Measurements from ENCODE around the gene COL20A1. TPM values are rescaled to one million over a fixed set of nuclear protein-coding genes. Genes with fewer than 3 reads are reported as not detected.
A peak's percentile ranks its signal among the peaks of the same experiment; 100 is the strongest.

The COL20A1 gene
- total and polyA plus RNA-seq, 2 donors from 2014 or later = 0.58 TPM; not detected in 1

- H3K27ac ChIP-seq (ENCODE audit: low read depth in 2 of 2, low read length in 2 of 2) = no peak overlapping the region
- FAIRE-seq (no peak), DNase-seq (peak in 1 of 5 donors; percentile 57)
- no peak for TF ChIP-seq CTCF (IDR thresholded peaks at IDR 0.05; ENCODE audit: borderline replicate concordance, extremely low read depth, insufficient read depth)
- no peaks in the 10 kb centered on the region for H3K36me3 ChIP-seq (ENCODE audit: control insufficient read depth in 2 of 3, insufficient read depth in 3 of 3, low read length in 3 of 3)
- intact Hi-C loops (cut with DNase I) = no loop called here
- no peaks in the 10 kb centered on the region for H3K9me3 ChIP-seq (ENCODE audit: control insufficient read depth in 2 of 3, insufficient read depth in 1 of 3, low read length in 3 of 3)
- H3K4me1 ChIP-seq (ENCODE audit: control insufficient read depth in 2 of 3, insufficient read depth in 2 of 3, low read depth in 1 of 3, low read length in 3 of 3) = peaks cover 0 to 2% (median 0%) of the 10 kb centered on the region in 3 donors
- H3K27me3 ChIP-seq (ENCODE audit: control insufficient read depth, insufficient read depth, low read length) = no peaks in the 10 kb centered on the region
- H3K4me3 ChIP-seq (ENCODE audit: low read length in 3 of 3) = no peak overlapping the region
- H3K9ac ChIP-seq (ENCODE audit: low read length in 3 of 3) = no peak overlapping the region
These were observed 70.3 kb downstream of the COL20A1 start for GRCh38 chr20:63363013-63363957.

- Histone ChIP-seq H3K36me3 (ENCODE audit: control insufficient read depth in 2 of 3, insufficient read depth in 3 of 3, low read length in 3 of 3) (no peaks in the 10 kb centered on the region), H3K4me3 (ENCODE audit: low read length in 3 of 3) (no peak overlapping the region), H3K9ac (ENCODE audit: low read length in 3 of 3) (no peak overlapping the region), H3K27ac (ENCODE audit: low read depth in 2 of 2, low read length in 2 of 2) (peak overlapping the region in 1 of 2 donors; percentile 32), H3K27me3 (ENCODE audit: control insufficient read depth, insufficient read depth, low read length) (no peaks in the 10 kb centered on the region), H3K4me1 (ENCODE audit: control insufficient read depth in 2 of 3, insufficient read depth in 2 of 3, low read depth in 1 of 3, low read length in 3 of 3) (peaks cover 0 to 2% (median 0%) of the 10 kb centered on the region in 3 donors), H3K9me3 (ENCODE audit: control insufficient read depth in 2 of 3, insufficient read depth in 1 of 3, low read length in 3 of 3) (no peaks in the 10 kb centered on the region)
- DNase-seq = peak in 1 of 5 donors; percentile 60
- no peak for FAIRE-seq
- TF ChIP-seq CTCF (IDR thresholded peaks at IDR 0.05; ENCODE audit: borderline replicate concordance, extremely low read depth, insufficient read depth) = no peak
- intact Hi-C loops (cut with DNase I) = no loop called here
These were observed 71.1 kb downstream of the COL20A1 start for GRCh38 chr20:63363981-63364561.

- no peak for TF ChIP-seq CTCF (IDR thresholded peaks at IDR 0.05; ENCODE audit: borderline replicate concordance, extremely low read depth, insufficient read depth)
- intact Hi-C loops (cut with DNase I) = no loop called here
- FAIRE-seq = no peak
These were observed 72.0 kb downstream of the COL20A1 start for GRCh38 chr20:63364801-63365585.

More at GRCh38 chr20:63364801-63365585, 72.0 kb downstream of the COL20A1 start:
- Histone ChIP-seq H3K9me3 (ENCODE audit: control insufficient read depth in 2 of 3, insufficient read depth in 1 of 3, low read length in 3 of 3) (no peaks in the 10 kb centered on the region), H3K36me3 (ENCODE audit: control insufficient read depth in 2 of 3, insufficient read depth in 3 of 3, low read length in 3 of 3) (no peaks in the 10 kb centered on the region), H3K27ac (ENCODE audit: low read depth in 2 of 2, low read length in 2 of 2) (no peak overlapping the region), H3K9ac (ENCODE audit: low read length in 3 of 3) (no peak overlapping the region), H3K4me1 (ENCODE audit: control insufficient read depth in 2 of 3, insufficient read depth in 2 of 3, low read depth in 1 of 3, low read length in 3 of 3) (peaks cover 0 to 2% (median 0%) of the 10 kb centered on the region in 3 donors), H3K27me3 (ENCODE audit: control insufficient read depth, insufficient read depth, low read length) (no peaks in the 10 kb centered on the region), H3K4me3 (ENCODE audit: low read length in 3 of 3) (no peak overlapping the region)
- peak in 1 of 5 donors; percentile 45 for DNase-seq
